Suprapubic skin (tissue), 4 donors: Measurements from ENCODE around the gene NR0B2.

Experiments used
- POLR2A ChIP-seq, 2 donors: fragments of 450-650 bp; IDR thresholded peaks; one replicate each; pipeline ENCODE4 v1.6.1; 2017; ENCODE audit warnings: antibody characterized with exemption in 2 of 2, mild to moderate bottlenecking in 2 of 2, moderate library complexity in 2 of 2
- POLR2AphosphoS5 ChIP-seq, 3 donors: sonication (generic); formaldehyde crosslinking; IDR thresholded peaks; one replicate each; pipeline ENCODE4 v1.6.1; 2017; ENCODE audit warnings: antibody characterized with exemption in 3 of 3

- TF ChIP-seq POLR2A (IDR thresholded peaks at IDR 0.05) (no peak), POLR2AphosphoS5 (IDR thresholded peaks at IDR 0.05) (no peak)
Observed at GRCh38 chr1:26957306-26957705, 43.5 kb upstream of the NR0B2 start.
